Mesendoderm (in vitro differentiated cells): ENCODE measurements around the gene CCDC201.

Experiments
- DNase-seq: peaks from one replicate; pipeline ENCODE4 v3.0.0; 2013
- H2AK5ac ChIP-seq: 2 replicates; pipeline ENCODE4 v1.6.1; 2013; ENCODE audit warnings: low read length, inconsistent platforms
- H2BK120ac ChIP-seq: 2 replicates; pipeline ENCODE4 v1.6.1; 2013; ENCODE audit warnings: low read depth, mild to moderate bottlenecking, low read length, moderate library complexity, mixed read lengths
- H2BK15ac ChIP-seq: replicated peaks from 2 replicates; pipeline ENCODE4 v1.6.1; 2013; ENCODE audit warnings: low read depth, mild to moderate bottlenecking, moderate library complexity
- H2BK5ac ChIP-seq: 2 replicates; pipeline ENCODE4 v1.6.1; 2013; ENCODE audit warnings: low read length, inconsistent platforms
- H3K18ac ChIP-seq: 2 replicates; pipeline ENCODE4 v1.6.1; 2013; ENCODE audit warnings: mild to moderate bottlenecking, low read length, mixed read lengths
- H3K23ac ChIP-seq: one replicate; pipeline ENCODE4 v1.6.1; 2013; ENCODE audit warnings: low read length
- H3K27ac ChIP-seq: 2 replicates; pipeline ENCODE4 v1.5.1; 2013; ENCODE audit warnings: low read depth, mild to moderate bottlenecking, inconsistent platforms, low read length, moderate library complexity
- H3K27me3 ChIP-seq: 2 replicates; pipeline ENCODE4 v1.6.1; 2013; ENCODE audit warnings: low read length, control low read depth, mild to moderate bottlenecking, inconsistent platforms; ENCODE audit not compliant: insufficient read depth, poor library complexity
- H3K36me3 ChIP-seq: 2 replicates; pipeline ENCODE4 v1.6.1; 2013; ENCODE audit warnings: low read length, inconsistent platforms; ENCODE audit not compliant: control insufficient read depth, insufficient read depth
- H3K4ac ChIP-seq: one replicate; pipeline ENCODE4 v1.6.1; 2013; ENCODE audit warnings: low read depth, mild to moderate bottlenecking, low read length, moderate library complexity
- H3K4me1 ChIP-seq: 2 replicates; pipeline ENCODE4 v1.6.1; 2013; ENCODE audit warnings: low read depth, low read length, inconsistent platforms; ENCODE audit not compliant: control insufficient read depth
- H3K4me2 ChIP-seq: 2 replicates; pipeline ENCODE4 v1.6.1; 2013; ENCODE audit warnings: low read length
- H3K4me3 ChIP-seq: 2 replicates; pipeline ENCODE4 v1.5.1; 2013; ENCODE audit warnings: mild to moderate bottlenecking, low read length
- H3K56ac ChIP-seq: one replicate; pipeline ENCODE4 v1.6.1; 2013; ENCODE audit warnings: low read length
- H3K79me1 ChIP-seq: 2 replicates; pipeline ENCODE4 v1.6.1; 2013; ENCODE audit warnings: low read length, inconsistent platforms
- H3K79me2 ChIP-seq: 2 replicates; pipeline ENCODE4 v1.6.1; 2013; ENCODE audit warnings: mild to moderate bottlenecking, low read length; ENCODE audit not compliant: control insufficient read depth, insufficient read depth
- H3K9ac ChIP-seq: 2 replicates; pipeline ENCODE4 v1.6.1; 2013; ENCODE audit warnings: low read length, inconsistent platforms
- H4K5ac ChIP-seq: one replicate; pipeline ENCODE4 v1.6.1; 2013; ENCODE audit warnings: low read length
- H4K8ac ChIP-seq: one replicate; pipeline ENCODE4 v1.6.1; 2013; ENCODE audit warnings: low read depth, mild to moderate bottlenecking, control low read depth, low read length, moderate library complexity
- WGBS: extraction: QIAGEN DNeasy Blood & Tissue Kit; methylation state at CpG from one replicate; pipeline ENCODE4 v1.1.7; 2013; ENCODE audit warnings: low lambda C conversion rate, missing lambda C conversion rate; ENCODE audit not compliant: insufficient coverage; ENCODE audit errors: extremely low coverage; 5-methylcytosine and 5-hydroxymethylcytosine counted together

The CCDC201 gene

DNA sequence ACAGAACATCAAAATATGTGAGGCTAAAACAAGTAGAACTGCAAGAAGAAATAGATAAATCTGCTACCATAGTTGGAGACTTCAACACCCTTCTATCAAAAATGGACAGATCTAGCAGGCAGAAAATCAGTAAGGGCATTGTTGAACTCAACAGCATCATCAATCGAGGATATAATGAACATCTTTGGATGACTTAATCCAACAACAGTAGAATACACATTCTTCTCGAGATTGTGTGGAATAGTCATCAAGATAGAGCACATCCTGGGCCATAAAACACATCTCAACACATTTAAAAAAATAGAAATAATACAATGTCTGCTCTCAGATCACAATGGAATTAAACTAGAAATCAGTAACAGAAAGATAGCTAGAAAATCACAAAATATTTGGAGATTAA, 25.3 kb upstream of the CCDC201 start:
- no peak overlapping the region for H2AK5ac ChIP-seq
- DNase-seq, result no peak
- no peaks in the 10 kb centered on the region for H3K36me3 ChIP-seq
- H4K8ac ChIP-seq, result no peak overlapping the region
- H3K27ac ChIP-seq, result no peak overlapping the region
- H2BK15ac ChIP-seq, result no peak overlapping the region
- no peak overlapping the region for H3K4me3 ChIP-seq
- no peak overlapping the region for H3K4me2 ChIP-seq
- no peak overlapping the region for H3K18ac ChIP-seq
- no peak overlapping the region for H3K4ac ChIP-seq
- H3K4me1 ChIP-seq, result no peaks in the 10 kb centered on the region
- no peaks in the 10 kb centered on the region for H3K27me3 ChIP-seq
- H2BK5ac ChIP-seq, result no peak overlapping the region
- no peak overlapping the region for H3K23ac ChIP-seq
- no peak overlapping the region for H4K5ac ChIP-seq
- H3K79me1 ChIP-seq, result no peaks in the 10 kb centered on the region
- no CpG with 5 or more reads among the region's 2 CpGs for WGBS
- no peak overlapping the region for H2BK120ac ChIP-seq
- no peaks in the 10 kb centered on the region for H3K79me2 ChIP-seq
- no peak overlapping the region for H3K9ac ChIP-seq
- no peak overlapping the region for H3K56ac ChIP-seq

DNA sequence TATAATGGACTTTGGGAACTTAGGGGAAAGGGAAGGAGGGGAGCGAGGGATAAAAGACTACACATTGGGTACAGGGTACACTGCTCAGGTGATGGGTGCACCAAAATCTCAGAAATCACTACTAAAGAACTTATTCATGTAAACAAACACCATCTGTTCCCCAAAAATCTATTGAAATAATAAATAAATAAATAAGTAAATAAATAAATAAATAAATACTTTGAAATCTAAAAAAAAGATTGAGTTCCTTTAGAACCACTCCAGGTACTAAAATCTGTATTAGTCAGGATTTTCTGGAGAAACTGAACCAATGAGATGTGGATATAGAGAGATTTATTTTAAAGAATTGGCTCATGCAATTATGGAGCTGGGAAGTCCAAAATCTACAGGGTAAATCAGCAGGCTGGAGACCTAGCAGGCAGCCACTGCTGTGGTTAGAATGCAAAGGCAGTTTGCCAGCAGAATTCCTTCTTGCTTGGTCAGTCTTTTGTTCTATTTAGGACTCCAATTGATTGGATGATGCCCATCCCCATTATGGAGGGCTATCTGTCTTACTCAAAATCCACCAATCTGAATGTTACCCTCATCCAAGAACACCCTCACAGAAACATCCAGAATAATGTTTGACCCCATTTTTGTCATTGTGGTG, 24.3 kb upstream of the CCDC201 start:
- Histone ChIP-seq H3K27ac (no peak overlapping the region), H3K4ac (no peak overlapping the region)

DNA sequence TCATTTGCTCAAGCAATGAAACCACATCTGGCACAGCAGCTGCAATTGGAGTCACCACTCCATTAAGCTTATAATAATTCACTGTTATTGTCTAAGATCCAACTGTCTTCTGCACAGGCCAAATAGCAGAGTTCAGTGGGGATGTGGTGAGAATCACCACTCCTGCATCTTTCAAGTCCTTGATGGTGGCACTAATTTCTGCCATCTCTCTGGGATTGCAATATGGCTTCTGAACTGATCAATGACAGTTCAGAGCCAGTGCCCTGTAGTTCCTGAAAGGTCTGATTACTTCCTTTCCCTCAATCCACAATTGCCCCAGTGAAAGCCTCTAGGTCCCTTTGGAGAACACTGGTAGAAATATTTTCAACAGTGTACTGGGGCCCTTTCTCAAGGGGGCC, 21.8 kb upstream of the CCDC201 start:
- Histone ChIP-seq H3K79me2 (no peaks in the 10 kb centered on the region), H2BK120ac (no peak overlapping the region), H2BK5ac (no peak overlapping the region), H3K4ac (no peak overlapping the region), H3K4me3 (no peak overlapping the region), H3K56ac (no peak overlapping the region), H3K4me2 (no peak overlapping the region), H3K36me3 (no peaks in the 10 kb centered on the region), H2BK15ac (no peak overlapping the region), H3K27me3 (peaks cover 2% of the 10 kb centered on the region), H3K27ac (no peak overlapping the region), H3K23ac (no peak overlapping the region), H3K9ac (no peak overlapping the region), H3K79me1 (no peaks in the 10 kb centered on the region), H3K18ac (no peak overlapping the region), H2AK5ac (no peak overlapping the region), H4K8ac (no peak overlapping the region), H4K5ac (no peak overlapping the region), H3K4me1 (no peaks in the 10 kb centered on the region)
- DNase-seq, result no peak

More for the DNA sequence above, 24.3 kb upstream of the CCDC201 start:
- Histone ChIP-seq H2BK5ac (no peak overlapping the region), H3K4me1 (no peaks in the 10 kb centered on the region), H3K79me1 (no peaks in the 10 kb centered on the region), H2BK15ac (no peak overlapping the region), H2BK120ac (no peak overlapping the region), H3K56ac (no peak overlapping the region), H3K4me2 (no peak overlapping the region), H3K4me3 (no peak overlapping the region), H2AK5ac (no peak overlapping the region), H3K18ac (no peak overlapping the region), H4K5ac (no peak overlapping the region), H3K23ac (no peak overlapping the region), H3K9ac (no peak overlapping the region), H3K36me3 (no peaks in the 10 kb centered on the region), H3K27me3 (no peaks in the 10 kb centered on the region), H3K79me2 (no peaks in the 10 kb centered on the region), H4K8ac (no peak overlapping the region)
- WGBS, result no CpG with 5 or more reads among the region's 1 CpG
- DNase-seq, result no peak

DNA sequence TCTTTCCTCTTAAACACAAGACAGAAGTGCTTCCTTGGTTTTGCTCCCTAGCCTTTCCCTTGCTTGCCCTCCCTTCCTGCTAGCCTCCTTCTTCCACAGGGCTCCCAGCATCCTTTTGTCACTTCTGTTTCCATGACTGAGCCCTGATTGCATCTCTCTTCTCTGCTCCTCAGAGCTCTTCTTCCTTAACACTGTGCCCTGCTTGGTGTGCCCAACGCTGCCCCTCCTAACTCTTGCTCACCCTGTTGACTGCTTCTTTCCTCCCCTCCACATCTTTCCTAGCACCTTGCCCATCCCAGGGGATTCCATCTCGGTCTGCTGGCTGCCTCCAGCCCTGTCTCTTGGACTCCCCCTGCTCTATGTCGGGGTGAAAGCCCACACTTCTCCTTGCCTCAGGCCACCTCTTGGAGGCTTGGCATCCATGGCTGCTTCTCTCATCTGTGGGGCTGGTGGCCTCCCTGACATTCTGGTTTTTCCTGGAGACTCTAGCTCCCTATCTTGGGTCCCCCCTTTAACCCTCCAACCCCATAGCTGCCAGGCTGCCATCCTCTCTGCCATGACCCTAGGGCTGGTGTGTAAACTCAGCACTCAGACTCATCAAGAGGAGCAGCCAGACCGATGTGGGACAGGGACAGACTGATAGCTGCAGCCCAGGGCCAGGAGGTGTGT, 21.2 kb upstream of the CCDC201 start:
- DNase-seq, result no peak
- Histone ChIP-seq H3K4ac (no peak overlapping the region), H3K36me3 (no peaks in the 10 kb centered on the region), H2AK5ac (no peak overlapping the region), H2BK5ac (no peak overlapping the region), H3K23ac (no peak overlapping the region), H3K27me3 (peaks cover 7% of the 10 kb centered on the region), H3K4me1 (no peaks in the 10 kb centered on the region), H4K8ac (no peak overlapping the region), H2BK120ac (no peak overlapping the region), H3K4me3 (no peak overlapping the region), H3K18ac (no peak overlapping the region), H3K27ac (no peak overlapping the region), H3K79me1 (no peaks in the 10 kb centered on the region), H3K4me2 (no peak overlapping the region), H3K9ac (no peak overlapping the region), H2BK15ac (no peak overlapping the region), H3K79me2 (no peaks in the 10 kb centered on the region), H4K5ac (no peak overlapping the region), H3K56ac (no peak overlapping the region)
- WGBS, result no CpG with 5 or more reads among the region's 4 CpGs

DNA sequence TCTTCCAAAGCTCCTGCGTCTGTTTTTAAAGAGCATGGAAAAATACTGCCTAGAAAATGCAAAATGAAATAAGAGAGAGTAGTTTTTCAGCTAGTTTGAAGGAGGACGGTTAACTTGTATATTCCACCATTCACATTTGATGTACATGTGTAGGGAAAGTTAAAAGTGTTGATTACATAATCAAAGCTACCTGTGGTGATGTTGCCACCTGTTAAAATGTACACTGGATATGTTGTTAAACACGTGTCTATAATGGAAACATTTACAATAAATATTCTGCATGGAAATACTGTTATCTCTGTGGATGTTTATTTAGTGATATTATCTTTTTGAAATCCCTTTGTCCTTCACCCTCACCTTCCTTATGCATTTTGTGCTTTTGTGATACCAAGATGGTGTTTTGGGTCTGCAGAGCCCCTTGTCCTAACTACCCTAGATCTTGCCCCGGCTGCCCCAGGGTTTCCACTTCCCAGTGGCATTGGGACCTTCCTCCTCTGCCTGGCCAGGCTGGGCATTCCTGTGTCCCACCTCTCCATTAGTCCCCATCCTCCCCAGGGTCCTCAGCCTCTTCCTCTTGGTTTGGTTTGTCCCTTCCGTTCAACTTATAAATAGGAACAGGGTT, 20.6 kb upstream of the CCDC201 start:
- WGBS, result no CpG with 5 or more reads among the region's 5 CpGs
- H3K9ac ChIP-seq, result no peak overlapping the region

More for the DNA sequence above, 20.6 kb upstream of the CCDC201 start:
- Histone ChIP-seq H3K23ac (no peak overlapping the region), H2AK5ac (no peak overlapping the region), H2BK5ac (no peak overlapping the region), H4K5ac (no peak overlapping the region), H3K4me2 (no peak overlapping the region), H3K18ac (no peak overlapping the region), H4K8ac (no peak overlapping the region), H3K4me3 (no peak overlapping the region), H3K36me3 (no peaks in the 10 kb centered on the region), H3K4ac (no peak overlapping the region), H3K79me1 (no peaks in the 10 kb centered on the region), H3K27ac (no peak overlapping the region), H3K56ac (no peak overlapping the region), H3K79me2 (no peaks in the 10 kb centered on the region), H2BK15ac (no peak overlapping the region), H3K4me1 (no peaks in the 10 kb centered on the region), H2BK120ac (no peak overlapping the region), H3K27me3 (peaks cover 7% of the 10 kb centered on the region)
- DNase-seq, result no peak
